Prostate gland (tissue), 2 donors: ENCODE results near the gene MRPL53.

Experiments used
- POLR2A ChIP-seq: fragments of 450-650 bp; IDR thresholded peaks from one replicate; pipeline ENCODE4 v1.6.1; 2016; ENCODE audit warnings: antibody characterized with exemption, mild to moderate bottlenecking
- TF ChIP-seq, protein P1 (sequence below), 4 experiments: fragments of 200-600 bp in 2 of 4; fragments of 450-650 bp in 2 of 4; sonication (generic) in 2 of 4; IDR thresholded peaks; 1 replicate in 3 of 4; 2 replicates in 1 of 4; pipeline ENCODE4 v1.5.1; 2016 to 2019; ENCODE audit warnings: antibody characterized with exemption in 4 of 4, mild to moderate bottlenecking in 2 of 4, moderate library complexity in 2 of 4

- TF ChIP-seq, protein P1, sequence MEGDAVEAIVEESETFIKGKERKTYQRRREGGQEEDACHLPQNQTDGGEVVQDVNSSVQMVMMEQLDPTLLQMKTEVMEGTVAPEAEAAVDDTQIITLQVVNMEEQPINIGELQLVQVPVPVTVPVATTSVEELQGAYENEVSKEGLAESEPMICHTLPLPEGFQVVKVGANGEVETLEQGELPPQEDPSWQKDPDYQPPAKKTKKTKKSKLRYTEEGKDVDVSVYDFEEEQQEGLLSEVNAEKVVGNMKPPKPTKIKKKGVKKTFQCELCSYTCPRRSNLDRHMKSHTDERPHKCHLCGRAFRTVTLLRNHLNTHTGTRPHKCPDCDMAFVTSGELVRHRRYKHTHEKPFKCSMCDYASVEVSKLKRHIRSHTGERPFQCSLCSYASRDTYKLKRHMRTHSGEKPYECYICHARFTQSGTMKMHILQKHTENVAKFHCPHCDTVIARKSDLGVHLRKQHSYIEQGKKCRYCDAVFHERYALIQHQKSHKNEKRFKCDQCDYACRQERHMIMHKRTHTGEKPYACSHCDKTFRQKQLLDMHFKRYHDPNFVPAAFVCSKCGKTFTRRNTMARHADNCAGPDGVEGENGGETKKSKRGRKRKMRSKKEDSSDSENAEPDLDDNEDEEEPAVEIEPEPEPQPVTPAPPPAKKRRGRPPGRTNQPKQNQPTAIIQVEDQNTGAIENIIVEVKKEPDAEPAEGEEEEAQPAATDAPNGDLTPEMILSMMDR (IDR thresholded peaks at IDR 0.05): no peak
- TF ChIP-seq POLR2A: peak; percentile 95
Observed at GRCh38 chr2:74457549-74458131, 14.8 kb downstream of the MRPL53 start.
